GM12875 (cell line): Measurements from ENCODE around the gene CDH18.

Experiments
- H3K4me3 ChIP-seq: one replicate; pipeline ENCODE4 v1.5.1; 2011; ENCODE audit warnings: low read depth, low read length, control low read depth
- CTCF ChIP-seq: IDR thresholded peaks from 2 replicates; pipeline ENCODE4 v1.5.1; 2011; ENCODE audit warnings: low read depth, mild to moderate bottlenecking, control low read depth, inconsistent platforms, low read length, moderate library complexity, borderline replicate concordance; ENCODE audit not compliant: insufficient read depth

Gene CDH18

DNA sequence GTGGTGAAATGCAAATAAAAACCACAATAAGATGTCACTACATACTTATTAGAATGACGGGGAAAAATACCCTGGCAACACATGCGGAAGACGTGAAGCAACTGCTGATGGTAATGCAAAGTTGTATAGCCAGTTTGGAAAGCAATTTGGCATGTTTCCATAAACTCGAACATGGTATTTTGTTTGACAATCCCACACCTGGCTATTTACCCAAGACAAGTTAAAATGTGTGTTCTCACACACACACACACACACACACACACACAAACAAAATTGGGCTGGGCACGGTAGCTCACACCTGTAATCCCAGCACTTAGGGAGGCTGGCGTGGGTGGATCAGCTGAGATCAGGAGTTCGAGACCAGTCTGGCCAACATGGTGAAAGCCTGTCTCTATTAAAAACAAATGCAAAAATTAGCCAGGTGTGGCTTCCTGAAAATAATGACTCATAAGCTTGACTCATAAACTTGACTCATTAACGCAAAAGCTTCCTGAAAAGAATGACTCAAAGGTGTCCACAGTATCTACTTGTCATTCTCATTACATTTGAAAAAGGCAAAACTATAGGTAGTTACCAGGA, 456.5 kb downstream of the CDH18 start:
- TF ChIP-seq CTCF = no peak
- no peak overlapping the region for H3K4me3 ChIP-seq

- TF ChIP-seq CTCF = no peak
- no peak overlapping the region for H3K4me3 ChIP-seq
Measured at GRCh38 chr5:19519448-19519847, 468.6 kb downstream of the CDH18 start.

- no peak overlapping the region for H3K4me3 ChIP-seq
- TF ChIP-seq CTCF = no peak
Measured at GRCh38 chr5:19498852-19499251, 489.1 kb downstream of the CDH18 start.

DNA sequence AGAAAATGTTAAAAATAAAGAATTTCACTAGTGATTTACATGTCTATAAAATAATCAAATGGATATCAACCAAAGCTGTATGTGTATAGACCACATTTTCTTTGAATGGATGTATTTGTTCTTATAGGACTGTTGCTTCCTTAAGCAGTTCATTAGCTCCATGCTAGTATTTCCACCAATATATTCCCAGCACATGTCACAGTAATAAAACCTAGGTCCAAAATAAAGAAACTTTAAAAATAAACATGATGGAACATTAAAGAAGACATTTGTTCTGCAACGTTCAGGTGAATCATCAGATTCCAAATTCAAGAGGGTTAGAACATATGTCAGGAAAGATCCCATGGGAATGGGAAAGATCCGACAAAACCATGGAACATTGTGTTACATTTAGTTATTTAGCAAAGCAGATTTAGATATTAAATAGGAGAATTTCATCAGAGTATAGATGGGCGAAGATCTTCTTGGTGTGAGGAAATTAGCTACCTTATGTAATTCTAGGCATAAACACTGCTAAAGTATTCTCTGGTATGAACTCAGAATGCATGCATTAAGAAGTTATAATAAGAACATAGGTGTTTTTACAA, 490.7 kb downstream of the CDH18 start:
- no peak overlapping the region for H3K4me3 ChIP-seq
- no peak for TF ChIP-seq CTCF

DNA sequence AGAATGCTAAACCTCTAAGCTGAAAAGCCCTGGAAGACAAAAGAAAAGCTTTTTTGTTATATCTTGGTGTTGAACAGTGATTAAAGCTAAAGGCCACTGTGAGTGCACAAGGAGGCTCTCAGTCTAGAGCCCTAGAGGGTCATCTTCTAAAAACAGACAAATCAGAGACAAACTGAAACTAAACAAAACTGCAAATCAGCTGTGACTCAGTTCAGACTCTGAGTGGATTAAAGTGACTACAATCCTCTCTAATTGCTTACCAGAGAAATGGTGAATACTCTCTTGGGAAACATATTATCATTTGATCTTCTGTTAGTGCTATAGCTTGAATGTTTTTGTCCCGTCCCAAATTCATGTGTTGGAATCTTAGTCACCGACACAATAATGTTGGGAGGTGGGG, 491.9 kb downstream of the CDH18 start:
- TF ChIP-seq CTCF = no peak
- H3K4me3 ChIP-seq = no peak overlapping the region

DNA sequence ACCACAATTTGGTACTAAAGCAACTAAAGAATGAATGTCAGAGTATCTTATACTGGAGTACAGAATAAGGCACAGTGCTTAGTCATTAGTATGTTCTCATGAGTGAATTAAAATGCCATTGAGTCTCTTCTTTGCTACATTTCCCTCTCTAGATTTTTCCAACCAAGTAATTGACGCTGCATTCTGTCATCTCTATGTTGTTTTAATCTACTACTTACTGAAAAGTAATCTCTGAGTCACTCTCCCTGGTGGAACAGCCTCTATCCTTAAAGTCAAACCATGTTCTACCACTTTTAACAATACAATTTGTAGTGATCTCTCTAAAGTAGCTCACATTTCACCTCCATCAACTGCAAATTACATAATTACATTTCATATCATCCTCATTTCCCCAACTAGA, 495.1 kb downstream of the CDH18 start:
- no peak overlapping the region for H3K4me3 ChIP-seq
- TF ChIP-seq CTCF = no peak

- TF ChIP-seq CTCF = no peak
- no peak overlapping the region for H3K4me3 ChIP-seq
Measured at GRCh38 chr5:19488786-19489185, 499.2 kb downstream of the CDH18 start.
